Progenitor cell of endocrine pancreas (in vitro differentiated cells): ENCODE data around the gene NAGLU. TPM values are rescaled to one million over a fixed set of nuclear protein-coding genes. Genes with fewer than 3 reads are reported as not detected.
"Not testable (repeated sequence)": the region's sequence is repeated elsewhere in the genome, so short reads cannot be mapped to it uniquely, and the experiment has no call there.

Source experiments
- DNase-seq: peaks from one replicate; pipeline ENCODE4 v3.0.0; 2021; ENCODE audit warnings: low spot score; ENCODE audit not compliant: unreplicated experiment
- H3K27ac Mint-ChIP-seq: 2 replicates; pipeline ENCODE4 v1.8.0; 2021; ENCODE audit warnings: mild to moderate bottlenecking, moderate library complexity, mixed read lengths
- H3K27me3 Mint-ChIP-seq: 2 replicates; pipeline ENCODE4 v1.8.0; 2021; ENCODE audit warnings: mixed read lengths
- H3K36me3 Mint-ChIP-seq: 2 replicates; pipeline ENCODE4 v1.8.0; 2022; ENCODE audit warnings: mixed read lengths; ENCODE audit not compliant: insufficient read depth
- H3K4me1 Mint-ChIP-seq: 2 replicates; pipeline ENCODE4 v1.8.0; 2021; ENCODE audit warnings: low read depth, mixed read lengths
- H3K4me3 Mint-ChIP-seq: 2 replicates; pipeline ENCODE4 v1.8.0; 2021; ENCODE audit warnings: low read depth, mild to moderate bottlenecking, moderate library complexity, mixed read lengths
- H3K9me3 Mint-ChIP-seq: 2 replicates; pipeline ENCODE4 v1.8.0; 2021; ENCODE audit warnings: low read depth, mixed read lengths
- total RNA-seq: library from RNA; stranded (reverse); gene quantifications from 2 replicates; pipeline ENCODE4 v1.2.1, GENCODE V29; 2021
- TF ChIP-seq, protein P1 (sequence below): fragments of 200-600 bp; sonication (generic); IDR thresholded peaks from one replicate; pipeline ENCODE4 v1.5.0; 2021; ENCODE audit warnings: antibody characterized with exemption, mild to moderate bottlenecking; ENCODE audit not compliant: unreplicated experiment

Gene NAGLU
- total RNA-seq, 1 donor from 2014 or later: 19.0 TPM

DNA sequence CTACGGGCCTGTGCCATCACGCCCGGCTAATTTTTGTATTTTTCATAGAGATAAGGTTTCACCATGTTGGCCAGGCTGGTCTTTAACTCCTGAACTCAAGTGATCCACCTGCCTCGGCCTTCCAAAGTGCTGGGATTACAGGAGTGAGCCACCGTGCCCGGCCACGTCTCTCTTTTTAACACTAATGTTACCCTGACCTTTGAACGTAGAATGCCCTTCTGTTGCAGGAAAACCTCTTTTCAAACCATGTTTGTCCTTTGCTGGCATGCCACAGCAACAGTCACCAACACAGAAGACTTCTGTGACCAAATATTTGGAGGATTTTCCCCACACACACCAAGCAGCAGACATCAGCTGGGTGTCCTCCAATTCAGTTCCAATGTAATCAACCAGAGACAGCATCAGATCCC is 8.8 kb downstream of the NAGLU start:
- no peak for DNase-seq
- no peak overlapping the region for H3K27ac Mint-ChIP-seq
- H3K4me3 Mint-ChIP-seq: no peak overlapping the region
- H3K36me3 Mint-ChIP-seq: peaks cover 8% of the 10 kb centered on the region
- no peaks in the 10 kb centered on the region for H3K9me3 Mint-ChIP-seq
- H3K4me1 Mint-ChIP-seq: peaks cover 4% of the 10 kb centered on the region
- H3K27me3 Mint-ChIP-seq: no peaks in the 10 kb centered on the region
- TF ChIP-seq, protein P1, sequence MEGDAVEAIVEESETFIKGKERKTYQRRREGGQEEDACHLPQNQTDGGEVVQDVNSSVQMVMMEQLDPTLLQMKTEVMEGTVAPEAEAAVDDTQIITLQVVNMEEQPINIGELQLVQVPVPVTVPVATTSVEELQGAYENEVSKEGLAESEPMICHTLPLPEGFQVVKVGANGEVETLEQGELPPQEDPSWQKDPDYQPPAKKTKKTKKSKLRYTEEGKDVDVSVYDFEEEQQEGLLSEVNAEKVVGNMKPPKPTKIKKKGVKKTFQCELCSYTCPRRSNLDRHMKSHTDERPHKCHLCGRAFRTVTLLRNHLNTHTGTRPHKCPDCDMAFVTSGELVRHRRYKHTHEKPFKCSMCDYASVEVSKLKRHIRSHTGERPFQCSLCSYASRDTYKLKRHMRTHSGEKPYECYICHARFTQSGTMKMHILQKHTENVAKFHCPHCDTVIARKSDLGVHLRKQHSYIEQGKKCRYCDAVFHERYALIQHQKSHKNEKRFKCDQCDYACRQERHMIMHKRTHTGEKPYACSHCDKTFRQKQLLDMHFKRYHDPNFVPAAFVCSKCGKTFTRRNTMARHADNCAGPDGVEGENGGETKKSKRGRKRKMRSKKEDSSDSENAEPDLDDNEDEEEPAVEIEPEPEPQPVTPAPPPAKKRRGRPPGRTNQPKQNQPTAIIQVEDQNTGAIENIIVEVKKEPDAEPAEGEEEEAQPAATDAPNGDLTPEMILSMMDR: no peak

DNA sequence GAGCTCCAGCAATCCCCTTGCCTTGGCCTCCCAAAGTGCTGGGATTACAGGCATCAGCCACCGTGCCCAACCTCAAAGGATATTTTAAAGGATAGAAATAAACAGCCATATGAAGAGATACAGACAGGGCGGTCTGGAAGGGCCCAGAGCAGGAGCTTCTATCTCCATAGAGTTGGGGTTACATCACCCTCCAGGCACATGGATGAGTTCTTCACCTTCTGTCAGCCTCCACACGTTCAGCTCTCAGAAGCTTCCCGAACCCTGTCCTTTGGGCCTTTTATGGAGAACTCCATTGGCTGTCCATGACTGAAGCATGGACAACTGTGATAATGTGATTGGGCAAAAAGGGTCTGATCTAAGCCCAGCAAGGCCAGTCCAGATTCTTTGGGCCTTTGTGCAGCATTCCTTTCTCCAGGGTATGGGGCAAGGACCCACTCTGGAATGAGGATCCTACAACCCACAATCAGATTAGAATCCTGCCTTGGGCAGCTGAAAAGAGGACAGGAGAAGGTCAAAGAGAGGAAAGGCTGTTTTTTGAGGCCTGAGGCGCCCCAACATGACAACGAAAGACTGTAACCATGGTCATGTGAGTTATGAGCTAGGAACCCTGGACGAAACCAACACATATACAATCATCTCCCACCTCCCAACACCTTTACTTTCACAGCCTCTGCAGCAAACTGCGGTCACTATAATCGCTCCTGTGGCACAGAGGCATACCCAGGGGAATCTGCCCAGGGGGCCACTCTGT is 9.9 kb downstream of the NAGLU start:
- not testable (repeated sequence) for H3K27ac Mint-ChIP-seq, H3K9me3 Mint-ChIP-seq

DNA sequence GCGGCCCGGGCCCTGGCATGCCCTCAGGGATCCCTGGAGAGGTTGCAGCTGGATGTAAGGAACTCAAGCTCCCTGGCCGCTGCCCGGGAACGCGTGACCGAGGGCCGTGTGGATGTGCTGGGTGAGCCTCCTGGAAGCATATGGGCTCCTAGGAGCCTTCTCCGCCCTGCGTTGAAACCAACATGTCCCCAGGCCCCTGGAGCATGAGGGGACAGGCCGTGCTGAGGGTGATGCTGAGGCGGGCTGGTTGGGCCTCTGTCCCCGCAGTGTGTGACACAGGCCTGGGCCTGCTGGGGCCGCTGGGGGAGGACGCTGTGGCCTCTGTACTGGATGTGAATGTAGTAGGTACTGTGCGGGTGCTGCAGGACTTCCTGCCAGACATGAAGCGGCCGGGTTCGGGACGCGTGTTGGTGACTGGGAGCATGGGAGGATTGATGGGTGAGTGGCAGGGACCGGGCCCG is 11.0 kb downstream of the NAGLU start:
- Mint-ChIP-seq H3K27ac (no peak overlapping the region), H3K4me1 (peaks cover 4% of the 10 kb centered on the region), H3K36me3 (peaks cover 3% of the 10 kb centered on the region), H3K4me3 (peak overlapping the region; percentile 33), H3K9me3 (no peaks in the 10 kb centered on the region), H3K27me3 (no peaks in the 10 kb centered on the region)
- TF ChIP-seq, protein P1: no peak
- DNase-seq: no peak

More for the DNA sequence above, 9.9 kb downstream of the NAGLU start:
- H3K27me3 Mint-ChIP-seq, H3K4me3 Mint-ChIP-seq, DNase-seq, H3K4me1 Mint-ChIP-seq, H3K36me3 Mint-ChIP-seq: not testable (repeated sequence)

DNA sequence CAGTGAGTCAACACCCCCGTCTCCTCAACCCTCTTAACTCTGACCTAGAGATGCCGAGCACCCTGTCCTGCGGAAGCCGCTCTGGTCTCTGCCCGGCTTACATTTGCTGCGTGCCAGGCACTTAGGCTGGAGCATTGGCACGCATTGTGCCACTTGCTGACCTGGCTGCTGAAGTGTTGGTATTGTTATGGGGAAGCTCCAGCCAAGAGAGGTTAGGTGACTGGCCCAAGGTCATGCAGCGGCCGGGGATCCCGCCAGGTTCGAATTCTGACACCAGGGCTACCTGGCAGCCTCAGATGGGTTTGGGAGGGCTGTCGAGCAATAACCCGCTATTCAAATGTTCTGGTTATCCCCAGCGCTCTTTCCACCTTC is 11.6 kb downstream of the NAGLU start:
- no peak for DNase-seq
- no peak overlapping the region for H3K27ac Mint-ChIP-seq
- peaks cover 3% of the 10 kb centered on the region for H3K36me3 Mint-ChIP-seq
- peaks cover 4% of the 10 kb centered on the region for H3K4me1 Mint-ChIP-seq
- no peak overlapping the region for H3K4me3 Mint-ChIP-seq
- TF ChIP-seq, protein P1: no peak
- no peaks in the 10 kb centered on the region for H3K9me3 Mint-ChIP-seq
- no peaks in the 10 kb centered on the region for H3K27me3 Mint-ChIP-seq

DNA sequence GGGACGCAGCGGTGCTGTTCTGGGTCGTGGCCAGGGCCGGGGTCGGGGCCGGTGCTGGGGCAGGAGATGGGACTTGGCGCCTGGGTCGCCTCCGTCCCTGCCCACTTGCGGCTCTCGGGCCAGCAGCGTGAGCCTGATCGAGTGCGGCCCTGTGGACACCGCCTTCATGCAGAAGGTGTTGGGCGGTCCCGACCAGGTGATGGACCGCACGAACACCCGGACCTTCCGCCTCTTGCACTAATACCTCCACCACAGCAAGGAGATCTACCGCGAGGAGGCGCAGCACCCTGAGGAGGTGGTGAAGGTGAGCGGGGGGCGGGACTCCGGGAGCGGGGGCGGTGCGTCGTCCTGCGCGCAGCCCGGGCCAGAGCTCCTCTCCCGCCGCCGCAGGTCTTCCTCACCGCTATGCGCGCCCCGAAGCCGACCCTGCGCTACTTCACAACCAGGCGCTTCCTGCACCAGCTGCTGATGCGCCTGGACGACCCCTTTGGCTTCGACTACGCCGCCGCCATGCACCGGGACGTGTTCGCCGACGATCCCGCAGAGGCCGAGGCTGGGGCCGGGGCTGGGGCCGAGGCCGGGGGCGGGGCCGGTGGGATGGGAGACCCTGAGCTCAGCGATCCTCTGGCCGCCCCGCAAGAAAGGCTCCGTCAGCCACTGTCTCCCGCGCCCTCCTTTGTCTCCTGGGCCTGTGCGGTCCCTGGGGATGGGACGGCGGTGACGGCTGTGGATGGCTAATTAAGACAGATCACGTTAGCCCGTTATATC is 12.2 kb downstream of the NAGLU start:
- TF ChIP-seq, protein P1: peak; percentile 67
- Mint-ChIP-seq H3K27ac (peak overlapping the region; percentile 52), H3K9me3 (no peaks in the 10 kb centered on the region), H3K27me3 (no peaks in the 10 kb centered on the region), H3K4me1 (peaks cover 4% of the 10 kb centered on the region), H3K4me3 (peak overlapping the region; percentile 62), H3K36me3 (peaks cover 2% of the 10 kb centered on the region)
- peak; percentile 77 for DNase-seq
